ENCODE results near the gene UBE2E3. TPM values are rescaled to one million over a fixed set of nuclear protein-coding genes. Genes with fewer than 3 reads are reported as not detected.
"Not testable (repeated sequence)": the region's sequence is repeated elsewhere in the genome, so short reads cannot be mapped to it uniquely, and the experiment has no call there.

Gene UBE2E3
- total RNA-seq (2014; rRNA removed; shearing (Covaris generic)), result 34.9 and 40.2 TPM in 2 replicates

GRCh38 chr2:180980106-180980942 is at the start of gene UBE2E3:
Gene UBE2E3, plus strand, starts transcription at chr2:180980605. Its CDS starts 1,438 bp downstream, at chr2:180982043.
- DNase-seq (ENCODE audit: low spot score), result peak; percentile 78

- DNase-seq (ENCODE audit: low spot score), result no peak
Observed at GRCh38 chr2:180931841-180932240, 48.6 kb upstream of the UBE2E3 start.

GRCh38 chr2:180933332-180933731 is 47.1 kb upstream of the UBE2E3 start:
- no peak for DNase-seq (ENCODE audit: low spot score)

GRCh38 chr2:180934911-180935310 is 45.5 kb upstream of the UBE2E3 start:
- no peak for DNase-seq (ENCODE audit: low spot score)

GRCh38 chr2:180937480-180937879 is 42.9 kb upstream of the UBE2E3 start:
- DNase-seq (ENCODE audit: low spot score), result not testable (repeated sequence)

GRCh38 chr2:180938451-180938850 is 42.0 kb upstream of the UBE2E3 start:
- no peak for DNase-seq (ENCODE audit: low spot score)

- DNase-seq (ENCODE audit: low spot score), result no peak
Observed at GRCh38 chr2:180943275-180943674, 37.1 kb upstream of the UBE2E3 start.

GRCh38 chr2:180944372-180944771 is 36.0 kb upstream of the UBE2E3 start:
- no peak for DNase-seq (ENCODE audit: low spot score)

GRCh38 chr2:180947208-180947689 is 33.2 kb upstream of the UBE2E3 start:
- no peak for DNase-seq (ENCODE audit: low spot score)

GRCh38 chr2:180949896-180950295 is 30.5 kb upstream of the UBE2E3 start:
- DNase-seq (ENCODE audit: low spot score), result no peak

GRCh38 chr2:180952082-180952481 is 28.3 kb upstream of the UBE2E3 start:
- DNase-seq (ENCODE audit: low spot score), result no peak

- no peak for DNase-seq (ENCODE audit: low spot score)
Observed at GRCh38 chr2:180952731-180953336, 27.6 kb upstream of the UBE2E3 start.

GRCh38 chr2:180953550-180953949 is 26.9 kb upstream of the UBE2E3 start:
- DNase-seq (ENCODE audit: low spot score), result no peak

- no peak for DNase-seq (ENCODE audit: low spot score)
Observed at GRCh38 chr2:180955101-180955500, 25.3 kb upstream of the UBE2E3 start.

GRCh38 chr2:180959787-180960186 is 20.6 kb upstream of the UBE2E3 start:
- no peak for DNase-seq (ENCODE audit: low spot score)

- no peak for DNase-seq (ENCODE audit: low spot score)
Observed at GRCh38 chr2:180960982-180961381, 19.4 kb upstream of the UBE2E3 start.

- DNase-seq (ENCODE audit: low spot score), result no peak
Observed at GRCh38 chr2:180962727-180963314, 17.6 kb upstream of the UBE2E3 start.

- DNase-seq (ENCODE audit: low spot score), result no peak
Observed at GRCh38 chr2:180966378-180966777, 14.0 kb upstream of the UBE2E3 start.

GRCh38 chr2:180969124-180969523 is 11.3 kb upstream of the UBE2E3 start:
- no peak for DNase-seq (ENCODE audit: low spot score)

- no peak for DNase-seq (ENCODE audit: low spot score)
Observed at GRCh38 chr2:180970016-180970415, 10.4 kb upstream of the UBE2E3 start.

GRCh38 chr2:180971811-180972210 is 8.6 kb upstream of the UBE2E3 start:
- no peak for DNase-seq (ENCODE audit: low spot score)

GRCh38 chr2:180975585-180975984 is 4.8 kb upstream of the UBE2E3 start:
- no peak for DNase-seq (ENCODE audit: low spot score)
